Activated T-cell treated with anti-CD3 and anti-CD28 coated beads, Interleukin-2, amount 50 U/mL, for 72 hours (primary cell): ENCODE data around the gene HDAC3. TPM values are rescaled to one million over a fixed set of nuclear protein-coding genes. Genes with fewer than 3 reads are reported as not detected.

Experiments used
- ATAC-seq, 2 donors: fragments of 150-1000 bp; cut with Tn5 transposase; replicated peaks in 1 of 2; 2 replicates each; pipeline ENCODE4 v1.10.0; 2021; ENCODE audit warnings: moderate library complexity in 2 of 2, mild to moderate bottlenecking in 1 of 2
- DNase-seq, 2 donors: peaks; one replicate each; pipeline ENCODE4 v3.0.0; 2021 to 2022; ENCODE audit warnings: mixed read lengths in 1 of 2
- H3K27ac Mint-ChIP-seq: one replicate; pipeline ENCODE4 v1.8.0; 2022; ENCODE audit warnings: mild to moderate bottlenecking, moderate library complexity, mixed read lengths
- H3K27me3 Mint-ChIP-seq: one replicate; pipeline ENCODE4 v1.8.0; 2022; ENCODE audit warnings: low read depth, mixed read lengths
- H3K36me3 Mint-ChIP-seq, 2 donors: one replicate each; pipeline ENCODE4 v1.8.0; 2022; ENCODE audit warnings: mixed read lengths in 2 of 2, mild to moderate bottlenecking in 1 of 2; ENCODE audit not compliant: insufficient read depth in 2 of 2
- H3K4me1 Mint-ChIP-seq: one replicate; pipeline ENCODE4 v1.8.0; 2022; ENCODE audit warnings: low read depth, mixed read lengths
- H3K4me3 Mint-ChIP-seq, 2 donors: one replicate each; pipeline ENCODE4 v1.8.0; 2022; ENCODE audit warnings: mild to moderate bottlenecking in 2 of 2, mixed read lengths in 2 of 2, moderate library complexity in 2 of 2
- H3K9me3 Mint-ChIP-seq, 2 donors: one replicate each; pipeline ENCODE4 v1.8.0; 2022; ENCODE audit warnings: mixed read lengths in 2 of 2
- total RNA-seq, 2 donors: library from RNA; stranded (reverse); gene quantifications; one replicate each; pipeline ENCODE4 v1.2.3, GENCODE V29; 2022

The HDAC3 gene
- total RNA-seq, 2 donors from 2014 or later: 64.1 to 69.2 TPM

GRCh38 chr5:141651728-141652105 lies 15.1 kb upstream of the HDAC3 start:
- DNase-seq (no peak), ATAC-seq (no peak)
- peaks cover 24% of the 10 kb centered on the region for H3K4me1 Mint-ChIP-seq
- H3K4me3 Mint-ChIP-seq: peak overlapping the region; percentile 96 to 98
- H3K9me3 Mint-ChIP-seq: no peaks in the 10 kb centered on the region
- peak overlapping the region; percentile 93 for H3K27ac Mint-ChIP-seq
- H3K36me3 Mint-ChIP-seq: peaks cover 2% of the 10 kb centered on the region in 2 donors
- H3K27me3 Mint-ChIP-seq: no peaks in the 10 kb centered on the region

GRCh38 chr5:141650851-141651727 lies 14.4 kb upstream of the HDAC3 start, which contains the start of gene FCHSD1:
TSS of gene FCHSD1 (minus strand) at chr5:141651418. CDS start at chr5:141651368, 50 bp downstream.
- Mint-ChIP-seq H3K9me3 (no peaks in the 10 kb centered on the region), H3K36me3 (peaks cover 2% of the 10 kb centered on the region in 2 donors), H3K4me1 (peaks cover 24% of the 10 kb centered on the region), H3K27ac (peak within 1 kb of the TSS; percentile 93), H3K27me3 (no peaks in the 10 kb centered on the region), H3K4me3 (peak within 1 kb of the TSS; percentile 96 to 98)
- DNase-seq (peak; percentile 84 to 90), ATAC-seq (peak; percentile 96 to 97)

DNA sequence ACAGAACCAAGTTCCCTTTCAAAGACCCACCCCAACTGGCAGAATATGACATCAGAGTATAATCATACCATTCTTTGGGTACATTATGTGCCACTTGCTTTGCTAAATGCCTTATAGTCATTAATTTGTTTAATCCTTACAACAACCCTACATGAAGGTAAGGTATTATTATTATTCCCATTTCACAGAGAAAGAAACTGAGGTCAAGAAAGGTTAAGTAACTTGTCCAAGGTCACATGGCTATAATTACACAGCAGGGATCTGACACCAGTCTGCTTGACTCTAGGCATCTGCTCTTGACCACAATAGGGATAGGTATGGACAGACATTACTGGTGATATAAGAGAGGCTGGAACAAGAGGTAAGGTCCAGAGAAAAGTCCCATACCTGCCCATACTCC lies 13.3 kb upstream of the HDAC3 start:
- Mint-ChIP-seq H3K36me3 (peaks cover 2% of the 10 kb centered on the region in 2 donors), H3K4me3 (peak overlapping the region; percentile 96 to 98), H3K27me3 (no peaks in the 10 kb centered on the region), H3K4me1 (peaks cover 24% of the 10 kb centered on the region), H3K27ac (peak overlapping the region; percentile 82), H3K9me3 (no peaks in the 10 kb centered on the region)
- no peak for ATAC-seq
- no peak for DNase-seq

- Mint-ChIP-seq H3K9me3 (no peaks in the 10 kb centered on the region), H3K4me1 (peaks cover 24% of the 10 kb centered on the region), H3K27ac (no peak overlapping the region), H3K4me3 (no peak overlapping the region), H3K27me3 (no peaks in the 10 kb centered on the region), H3K36me3 (peaks cover 2% of the 10 kb centered on the region in 2 donors)
- no peak for ATAC-seq
- DNase-seq: no peak
These were observed 12.5 kb upstream of the HDAC3 start for GRCh38 chr5:141649056-141649688.

GRCh38 chr5:141647851-141648250 lies 11.2 kb upstream of the HDAC3 start:
- no peak overlapping the region for H3K27ac Mint-ChIP-seq
- no peak overlapping the region for H3K4me3 Mint-ChIP-seq
- H3K4me1 Mint-ChIP-seq: peaks cover 23% of the 10 kb centered on the region

DNA sequence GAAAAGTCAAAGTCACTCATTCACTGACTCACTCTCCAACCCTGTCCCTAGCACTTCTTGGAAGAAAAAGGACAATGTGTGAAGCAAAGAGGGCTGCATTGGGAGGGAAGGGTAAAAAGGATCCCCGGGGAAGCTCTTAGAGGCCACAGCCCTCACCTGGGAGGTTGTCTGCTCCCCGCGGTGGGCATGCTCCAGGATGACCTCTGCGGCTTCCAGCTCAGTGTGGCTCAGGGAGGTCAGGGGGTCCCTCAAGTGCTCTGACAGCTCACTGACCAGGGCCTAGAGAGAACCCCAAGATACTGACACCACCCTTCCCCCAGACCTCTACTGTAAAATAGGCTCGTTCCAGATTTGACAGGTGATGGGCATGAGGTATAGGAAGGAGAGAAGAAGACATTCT lies 10.6 kb upstream of the HDAC3 start:
- Mint-ChIP-seq H3K36me3 (peaks cover 2 to 3% of the 10 kb centered on the region in 2 donors), H3K4me3 (no peak overlapping the region), H3K27ac (no peak overlapping the region), H3K27me3 (no peaks in the 10 kb centered on the region), H3K4me1 (peaks cover 17% of the 10 kb centered on the region), H3K9me3 (no peaks in the 10 kb centered on the region)
- no peak for DNase-seq
- ATAC-seq: no peak

More at GRCh38 chr5:141647851-141648250, 11.2 kb upstream of the HDAC3 start:
- no peak for DNase-seq
- no peaks in the 10 kb centered on the region for H3K9me3 Mint-ChIP-seq
- peaks cover 2% of the 10 kb centered on the region in 2 donors for H3K36me3 Mint-ChIP-seq
- ATAC-seq: no peak
- no peaks in the 10 kb centered on the region for H3K27me3 Mint-ChIP-seq

DNA sequence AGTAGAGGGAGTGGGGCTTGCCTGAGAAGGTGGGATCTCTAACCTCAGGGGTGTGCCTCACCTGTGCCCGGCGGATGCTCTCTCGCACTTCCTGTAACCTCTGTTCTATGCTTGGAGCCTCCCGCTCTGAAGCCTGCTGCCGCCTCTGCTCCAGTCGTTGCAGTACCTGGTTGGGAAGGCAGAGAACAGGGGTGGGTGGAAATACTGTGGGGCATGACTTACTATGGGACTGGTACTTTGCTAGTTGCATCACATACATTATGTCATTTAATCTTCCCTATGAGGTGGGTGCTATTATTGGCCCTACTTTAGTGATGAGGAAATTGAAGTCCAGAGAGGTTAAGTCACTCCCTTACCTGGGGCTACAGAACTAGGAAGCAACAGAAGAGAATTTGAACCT lies 9.4 kb upstream of the HDAC3 start:
- H3K4me1 Mint-ChIP-seq: peaks cover 18% of the 10 kb centered on the region
- H3K9me3 Mint-ChIP-seq: no peaks in the 10 kb centered on the region
- H3K27ac Mint-ChIP-seq: peak overlapping the region; percentile 5
- ATAC-seq (no peak), DNase-seq (no peak)
- no peaks in the 10 kb centered on the region for H3K27me3 Mint-ChIP-seq
- H3K4me3 Mint-ChIP-seq: no peak overlapping the region
- H3K36me3 Mint-ChIP-seq: peaks cover 0 to 6% of the 10 kb centered on the region in 2 donors

GRCh38 chr5:141641634-141642267 lies 5.1 kb upstream of the HDAC3 start:
- DNase-seq: peak in 1 of 2 donors; percentile 18
- Mint-ChIP-seq H3K4me3 (no peak overlapping the region), H3K27me3 (no peaks in the 10 kb centered on the region), H3K9me3 (no peaks in the 10 kb centered on the region), H3K27ac (no peak overlapping the region), H3K4me1 (peaks cover 30% of the 10 kb centered on the region), H3K36me3 (peaks cover 1 to 5% of the 10 kb centered on the region in 2 donors)
- ATAC-seq: peak; percentile 45 to 57

- ATAC-seq (no peak), DNase-seq (no peak)
- Mint-ChIP-seq H3K4me3 (peak overlapping the region in 1 of 2 donors; percentile 6), H3K36me3 (peaks cover 1 to 5% of the 10 kb centered on the region in 2 donors), H3K9me3 (no peaks in the 10 kb centered on the region), H3K27me3 (no peaks in the 10 kb centered on the region), H3K4me1 (peaks cover 35% of the 10 kb centered on the region), H3K27ac (no peak overlapping the region)
These were observed 4.0 kb upstream of the HDAC3 start for GRCh38 chr5:141640698-141641097.

- H3K36me3 Mint-ChIP-seq: peaks cover 1 to 5% of the 10 kb centered on the region in 2 donors
- H3K4me3 Mint-ChIP-seq: no peak overlapping the region
- peaks cover 42% of the 10 kb centered on the region for H3K4me1 Mint-ChIP-seq
- ATAC-seq (no peak), DNase-seq (no peak)
- no peaks in the 10 kb centered on the region for H3K9me3 Mint-ChIP-seq
- no peaks in the 10 kb centered on the region for H3K27me3 Mint-ChIP-seq
- no peak overlapping the region for H3K27ac Mint-ChIP-seq
These were observed 3.4 kb upstream of the HDAC3 start for GRCh38 chr5:141640051-141640415.

DNA sequence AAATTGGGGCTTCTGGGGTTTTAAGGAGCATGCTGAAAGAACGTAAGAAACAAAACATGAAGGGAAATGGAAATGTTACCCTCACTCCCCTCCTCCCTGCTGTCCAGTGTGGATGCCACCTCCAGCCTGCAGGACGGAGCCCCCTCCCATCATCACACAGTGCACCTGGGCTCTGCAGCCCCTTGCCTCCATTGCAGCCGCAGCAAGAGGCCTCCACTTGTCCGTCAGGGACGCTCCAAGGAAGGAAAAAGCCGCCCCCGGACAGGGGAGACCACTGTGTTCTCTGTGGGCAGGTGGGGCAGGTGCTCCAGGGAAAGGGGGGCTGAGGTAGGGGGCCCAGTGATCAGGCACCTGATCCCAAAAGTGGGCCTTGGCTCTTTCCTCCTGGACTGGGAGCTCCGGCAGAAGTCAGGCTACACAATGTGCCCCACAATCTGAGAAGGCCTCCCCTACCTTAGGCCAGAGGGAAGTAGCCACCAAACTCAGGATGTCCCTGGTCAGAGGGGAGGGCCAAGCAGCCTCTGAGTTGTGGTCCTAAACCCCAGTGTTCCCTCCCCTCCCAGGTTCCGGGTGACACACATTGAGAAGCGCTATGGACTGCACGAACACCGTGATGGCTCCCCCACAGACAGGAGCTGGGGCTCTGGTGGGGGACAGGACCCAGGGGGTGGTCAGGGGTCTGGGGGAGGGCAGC lies 2.9 kb upstream of the HDAC3 start:
- no peak overlapping the region for H3K27ac Mint-ChIP-seq
- H3K4me1 Mint-ChIP-seq: peaks cover 47% of the 10 kb centered on the region
- H3K27me3 Mint-ChIP-seq: no peaks in the 10 kb centered on the region
- no peak for DNase-seq
- H3K4me3 Mint-ChIP-seq: no peak overlapping the region
- peaks cover 1 to 5% of the 10 kb centered on the region in 2 donors for H3K36me3 Mint-ChIP-seq
- no peak for ATAC-seq
- H3K9me3 Mint-ChIP-seq: no peaks in the 10 kb centered on the region

GRCh38 chr5:141638771-141639170 lies 2.1 kb upstream of the HDAC3 start:
- Mint-ChIP-seq H3K4me3 (peak overlapping the region; percentile 94 to 96), H3K9me3 (no peaks in the 10 kb centered on the region), H3K27ac (peak overlapping the region; percentile 55), H3K36me3 (peaks cover 5 to 9% of the 10 kb centered on the region in 2 donors), H3K4me1 (peaks cover 54% of the 10 kb centered on the region), H3K27me3 (no peaks in the 10 kb centered on the region)
- DNase-seq: no peak
- ATAC-seq: no peak
